ENCODE measurements around the gene PDXK.

The PDXK gene

GRCh38 chr21:43691086-43691795, 27.7 kb upstream of the PDXK start:
- no peak for DNase-seq (ENCODE audit: low read depth, low spot score)
- TF ChIP-seq CTCF (IDR thresholded peaks at IDR 0.05; ENCODE audit: low read depth, low read length): no peak
- no peak overlapping the region for H3K4me3 ChIP-seq (ENCODE audit: low read depth, low read length)
- in situ Hi-C loops (cut with HindIII; ENCODE audit: low sequenced_read_pairs): no loop called here

GRCh38 chr21:43691801-43692200, 27.1 kb upstream of the PDXK start:
- TF ChIP-seq CTCF (IDR thresholded peaks at IDR 0.05; ENCODE audit: low read depth, low read length): no peak
- no peak overlapping the region for H3K4me3 ChIP-seq (ENCODE audit: low read depth, low read length)
- no peak for DNase-seq (ENCODE audit: low read depth, low spot score)
- in situ Hi-C loops (cut with HindIII; ENCODE audit: low sequenced_read_pairs): no loop called here

GRCh38 chr21:43692949-43693348, 26.0 kb upstream of the PDXK start:
- no peak overlapping the region for H3K4me3 ChIP-seq (ENCODE audit: low read depth, low read length)
- no peak for TF ChIP-seq CTCF (IDR thresholded peaks at IDR 0.05; ENCODE audit: low read depth, low read length)
- no peak for DNase-seq (ENCODE audit: low read depth, low spot score)
- in situ Hi-C loops (cut with HindIII; ENCODE audit: low sequenced_read_pairs): no loop called here

- no peak overlapping the region for H3K4me3 ChIP-seq (ENCODE audit: low read depth, low read length)
- in situ Hi-C loops (cut with HindIII; ENCODE audit: low sequenced_read_pairs): no loop called here
- no peak for TF ChIP-seq CTCF (IDR thresholded peaks at IDR 0.05; ENCODE audit: low read depth, low read length)
- no peak for DNase-seq (ENCODE audit: low read depth, low spot score)
Measured at GRCh38 chr21:43693981-43694380, 24.9 kb upstream of the PDXK start.

GRCh38 chr21:43694437-43695079, 24.4 kb upstream of the PDXK start:
- in situ Hi-C loops (cut with HindIII; ENCODE audit: low sequenced_read_pairs): no loop called here
- TF ChIP-seq CTCF (IDR thresholded peaks at IDR 0.05; ENCODE audit: low read depth, low read length): no peak
- H3K4me3 ChIP-seq (ENCODE audit: low read depth, low read length): no peak overlapping the region
- no peak for DNase-seq (ENCODE audit: low read depth, low spot score)

- in situ Hi-C loops (cut with HindIII; ENCODE audit: low sequenced_read_pairs): no loop called here
- DNase-seq (ENCODE audit: low read depth, low spot score): no peak
- TF ChIP-seq CTCF (IDR thresholded peaks at IDR 0.05; ENCODE audit: low read depth, low read length): no peak
- no peak overlapping the region for H3K4me3 ChIP-seq (ENCODE audit: low read depth, low read length)
Measured at GRCh38 chr21:43696214-43696613, 22.7 kb upstream of the PDXK start.

All from astrocyte of the spinal cord (primary cell).